Naive thymus-derived CD8-positive, alpha-beta T cell (primary cell): ENCODE data around the gene ZKSCAN3. TPM values are rescaled to one million over a fixed set of nuclear protein-coding genes. Genes with fewer than 3 reads are reported as not detected.
A peak's percentile ranks its signal among the peaks of the same experiment; 100 is the strongest.

ENCODE experiments used
- ATAC-seq, 2 donors: fragments of 150-1000 bp; cut with Tn5 transposase in 1 of 2; sonication (Bioruptor Pico), chemical (Tn5 transposase) in 1 of 2; 1 replicate in 1 of 2; 2 replicates in 1 of 2; pipeline ENCODE4 v1.10.0; 2021; ENCODE audit warnings: mild to moderate bottlenecking in 2 of 2, moderate library complexity in 2 of 2
- POLR2A ChIA-PET: fragments of 350-600 bp; sonication (Branson Sonifier 250); formaldehyde crosslinking; loops from one replicate; lab custom pipeline; 2021; ENCODE audit warnings: antibody characterized with exemption; lab: Charles Lee
- DNase-seq, 10 donors: peaks; one replicate each; pipeline versions ENCODE4 v3.0.0 to v3.0.0-alpha.2; 2020 to 2022
- H3K27ac Mint-ChIP-seq, 10 donors: one replicate each; pipeline ENCODE4 v1.8.0; 2020 to 2022; ENCODE audit warnings: mild to moderate bottlenecking in 10 of 10, mixed read lengths in 10 of 10, moderate library complexity in 4 of 10, inconsistent platforms in 1 of 10
- H3K27me3 Mint-ChIP-seq, 5 donors: one replicate each; pipeline ENCODE4 v1.8.0; 2021 to 2022; ENCODE audit warnings: mixed read lengths in 5 of 5
- H3K36me3 Mint-ChIP-seq, 3 donors: one replicate each; pipeline ENCODE4 v1.8.0; 2020 to 2022; ENCODE audit warnings: mixed read lengths in 3 of 3, mild to moderate bottlenecking in 2 of 3, inconsistent platforms in 1 of 3
- H3K4me1 Mint-ChIP-seq, 4 donors: one replicate each; pipeline ENCODE4 v1.8.0; 2021 to 2022; ENCODE audit warnings: mixed read lengths in 4 of 4
- H3K4me3 Mint-ChIP-seq, 10 donors: one replicate each; pipeline ENCODE4 v1.8.0; 2020 to 2022; ENCODE audit warnings: mild to moderate bottlenecking in 10 of 10, mixed read lengths in 10 of 10, moderate library complexity in 6 of 10, inconsistent platforms in 1 of 10
- H3K9me3 Mint-ChIP-seq, 9 donors: one replicate each; pipeline ENCODE4 v1.8.0; 2020 to 2022; ENCODE audit warnings: mixed read lengths in 9 of 9, mild to moderate bottlenecking in 3 of 9, inconsistent platforms in 1 of 9, moderate library complexity in 1 of 9
- polyA plus RNA-seq, 3 donors: library from polyadenylated mRNA; unstranded; fragments of 300-500 nt; fragmentation: Illumina TruSeq; gene quantifications; one replicate each; pipeline ENCODE4 v1.2.3, GENCODE V29; 2021
- total RNA-seq, 8 experiments: library from RNA in 2 of 8; stranded (reverse) in 2 of 8; gene quantifications; one replicate each; pipeline ENCODE4 v1.2.3 and lab custom pipeline; 2021 to 2026

ZKSCAN3 gene
- total and polyA plus RNA-seq, 5 experiments from 2014 or later: 0.81 to 11.1 (median 4.0) TPM

GRCh38 chr6:28347119-28347518 is 2.6 kb upstream of the ZKSCAN3 start:
- POLR2A ChIA-PET: no interaction called here
- ATAC-seq (no peak), DNase-seq (no peak)
- Mint-ChIP-seq H3K27me3 (peaks cover 7 to 19% (median 9%) of the 10 kb centered on the region in 5 donors), H3K36me3 (no peaks in the 10 kb centered on the region), H3K27ac (peak overlapping the region in 1 of 10 donors; percentile 64), H3K4me1 (peaks cover 14 to 29% (median 26%) of the 10 kb centered on the region in 4 donors), H3K4me3 (no peak overlapping the region), H3K9me3 (no peaks in the 10 kb centered on the region)

GRCh38 chr6:28349344-28349891 is 329 bp upstream of the ZKSCAN3 start:
- Mint-ChIP-seq H3K4me1 (peaks cover 17 to 45% (median 34%) of the 10 kb centered on the region in 4 donors), H3K27ac (peak overlapping the region; percentile 91 to 98 (median 97)), H3K4me3 (peak overlapping the region; percentile 88 to 100 (median 99)), H3K36me3 (no peaks in the 10 kb centered on the region), H3K9me3 (no peaks in the 10 kb centered on the region), H3K27me3 (peaks cover 6 to 18% (median 9%) of the 10 kb centered on the region in 5 donors)
- POLR2A ChIA-PET: interaction anchor here (0.6 to 1.6 kb wide), 5 partner anchors 11 to 208 kb away, joined by 3 to 14 read pairs (median 5); partner anchors contain the start of genes ZKSCAN4, ZKSCAN8, ZSCAN26 and ZSCAN31
- DNase-seq (no peak), ATAC-seq (no peak)

GRCh38 chr6:28351087-28351486 is 1.3 kb downstream of the ZKSCAN3 start:
- peaks cover 22 to 55% (median 46%) of the 10 kb centered on the region in 4 donors for H3K4me1 Mint-ChIP-seq
- POLR2A ChIA-PET: interaction anchor here (0.6 kb wide), 1 partner anchor 877 kb away, joined by 3 read pairs; no protein-coding TSS in a partner anchor

GRCh38 chr6:28351493-28351925 is 1.8 kb downstream of the ZKSCAN3 start:
- DNase-seq: no peak
- no peaks in the 10 kb centered on the region for H3K9me3 Mint-ChIP-seq
- H3K27me3 Mint-ChIP-seq: peaks cover 2 to 17% (median 7%) of the 10 kb centered on the region in 5 donors
- peak overlapping the region in 6 of 10 donors; percentile 10 to 91 (median 46) for H3K27ac Mint-ChIP-seq
- POLR2A ChIA-PET: interaction anchor here (0.6 kb wide), 1 partner anchor 878 kb away, joined by 3 read pairs; no protein-coding TSS in a partner anchor
- peaks cover 22 to 59% (median 49%) of the 10 kb centered on the region in 4 donors for H3K4me1 Mint-ChIP-seq
- peak overlapping the region in 9 of 10 donors; percentile 54 to 100 (median 99) for H3K4me3 Mint-ChIP-seq
- ATAC-seq: no peak
- H3K36me3 Mint-ChIP-seq: no peaks in the 10 kb centered on the region

More at GRCh38 chr6:28351087-28351486, 1.3 kb downstream of the ZKSCAN3 start:
- Mint-ChIP-seq H3K27ac (peak overlapping the region in 8 of 10 donors; percentile 5 to 97 (median 77)), H3K4me3 (peak overlapping the region; percentile 88 to 100 (median 99)), H3K9me3 (no peaks in the 10 kb centered on the region), H3K36me3 (no peaks in the 10 kb centered on the region), H3K27me3 (peaks cover 2 to 18% (median 9%) of the 10 kb centered on the region in 5 donors)
- no peak for ATAC-seq
- no peak for DNase-seq

- Mint-ChIP-seq H3K27me3 (peaks cover 0 to 1% (median under 1%) of the 10 kb centered on the region in 5 donors), H3K27ac (peak overlapping the region in 4 of 10 donors; percentile 7 to 57 (median 28)), H3K36me3 (no peaks in the 10 kb centered on the region), H3K4me3 (no peak overlapping the region), H3K9me3 (no peaks in the 10 kb centered on the region), H3K4me1 (peaks cover 22 to 62% (median 51%) of the 10 kb centered on the region in 4 donors)
- POLR2A ChIA-PET: interaction anchor here (1.0 kb wide), 1 partner anchor 102 kb away, joined by 3 read pairs; no protein-coding TSS in a partner anchor
- DNase-seq (no peak), ATAC-seq (no peak)
Observed at GRCh38 chr6:28353356-28353755, 3.6 kb downstream of the ZKSCAN3 start.

- POLR2A ChIA-PET: interaction anchor here (1.0 to 3.1 kb wide), 2 partner anchors 87 to 103 kb away, joined by 3 to 11 read pairs; partner anchors contain the start of gene ZSCAN26
- no peaks in the 10 kb centered on the region for H3K36me3 Mint-ChIP-seq
- peak overlapping the region in 2 of 10 donors; percentile 38 to 56 for H3K27ac Mint-ChIP-seq
- H3K4me3 Mint-ChIP-seq: no peak overlapping the region
- peaks cover 0 to 1% (median 0%) of the 10 kb centered on the region in 5 donors for H3K27me3 Mint-ChIP-seq
- no peak for DNase-seq
- no peak for ATAC-seq
- peaks cover 22 to 62% (median 51%) of the 10 kb centered on the region in 4 donors for H3K4me1 Mint-ChIP-seq
- no peaks in the 10 kb centered on the region for H3K9me3 Mint-ChIP-seq
Observed at GRCh38 chr6:28353981-28354676, 4.4 kb downstream of the ZKSCAN3 start.

GRCh38 chr6:28354688-28355554 is 5.2 kb downstream of the ZKSCAN3 start:
- H3K9me3 Mint-ChIP-seq: no peaks in the 10 kb centered on the region
- H3K4me1 Mint-ChIP-seq: peaks cover 17 to 55% (median 46%) of the 10 kb centered on the region in 4 donors
- H3K36me3 Mint-ChIP-seq: peaks cover 0 to 7% (median 0%) of the 10 kb centered on the region in 3 donors
- POLR2A ChIA-PET: interaction anchor here (0.9 to 3.1 kb wide), 5 partner anchors 19 to 250 kb away, joined by 3 to 11 read pairs (median 3); partner anchors contain the start of genes ZSCAN16, ZSCAN26 and ZSCAN31
- DNase-seq (no peak), ATAC-seq (no peak)
- no peaks in the 10 kb centered on the region for H3K27me3 Mint-ChIP-seq
- H3K4me3 Mint-ChIP-seq: peak overlapping the region in 9 of 10 donors; percentile 83 to 95 (median 91)
- H3K27ac Mint-ChIP-seq: peak overlapping the region in 4 of 10 donors; percentile 40 to 79 (median 61)

- H3K36me3 Mint-ChIP-seq: peaks cover 0 to 11% (median 0%) of the 10 kb centered on the region in 3 donors
- ATAC-seq: peak; percentile 85 to 92
- peak overlapping the region; percentile 83 to 95 (median 91) for H3K4me3 Mint-ChIP-seq
- peak; percentile 25 to 78 (median 62) for DNase-seq
- peaks cover 12 to 44% (median 35%) of the 10 kb centered on the region in 4 donors for H3K4me1 Mint-ChIP-seq
- H3K9me3 Mint-ChIP-seq: no peaks in the 10 kb centered on the region
- POLR2A ChIA-PET: interaction anchor here (0.8 to 3.1 kb wide), 7 partner anchors 21 to 251 kb away, joined by 3 to 11 read pairs (median 4); partner anchors contain the start of genes ZKSCAN8, ZSCAN16, ZSCAN26 and ZSCAN31
- no peaks in the 10 kb centered on the region for H3K27me3 Mint-ChIP-seq
- H3K27ac Mint-ChIP-seq: peak overlapping the region; percentile 29 to 90 (median 75)
Observed at GRCh38 chr6:28355743-28356665, 6.3 kb downstream of the ZKSCAN3 start.

GRCh38 chr6:28356666-28357020 is 6.9 kb downstream of the ZKSCAN3 start:
- no peaks in the 10 kb centered on the region for H3K27me3 Mint-ChIP-seq
- POLR2A ChIA-PET: interaction anchor here (0.8 to 3.1 kb wide), 6 partner anchors 21 to 252 kb away, joined by 3 to 11 read pairs (median 4); partner anchors contain the start of genes ZKSCAN8, ZSCAN16, ZSCAN26 and ZSCAN31
- peaks cover 8 to 37% (median 29%) of the 10 kb centered on the region in 4 donors for H3K4me1 Mint-ChIP-seq
- no peak for ATAC-seq
- peaks cover 0 to 15% (median 4%) of the 10 kb centered on the region in 3 donors for H3K36me3 Mint-ChIP-seq
- H3K4me3 Mint-ChIP-seq: peak overlapping the region in 1 of 10 donors; percentile 83
- peak overlapping the region in 1 of 10 donors; percentile 89 for H3K27ac Mint-ChIP-seq
- H3K9me3 Mint-ChIP-seq: no peaks in the 10 kb centered on the region
- no peak for DNase-seq

- POLR2A ChIA-PET: interaction anchor here (3.1 kb wide), 1 partner anchor 90 kb away, joined by 11 read pairs; the partner anchor contains the start of gene ZSCAN26
- H3K36me3 Mint-ChIP-seq: peaks cover 0 to 19% (median 4%) of the 10 kb centered on the region in 3 donors
- no peak overlapping the region for H3K4me3 Mint-ChIP-seq
- ATAC-seq (no peak), DNase-seq (no peak)
- no peaks in the 10 kb centered on the region for H3K9me3 Mint-ChIP-seq
- H3K27me3 Mint-ChIP-seq: no peaks in the 10 kb centered on the region
- peaks cover 8 to 34% (median 26%) of the 10 kb centered on the region in 4 donors for H3K4me1 Mint-ChIP-seq
- H3K27ac Mint-ChIP-seq: no peak overlapping the region
Observed at GRCh38 chr6:28357036-28357435, 7.3 kb downstream of the ZKSCAN3 start.
